CD4-positive, alpha-beta T cell treated with Interleukin-10 for 1 hour (primary cell): ENCODE data around the gene PCDHB6.
"Not testable (repeated sequence)": the region's sequence is repeated elsewhere in the genome, so short reads cannot be mapped to it uniquely, and the experiment has no call there.

Source experiments
- DNase-seq: peaks from one replicate; pipeline ENCODE4 v3.0.0-alpha.2; 2020

Gene PCDHB6

DNA sequence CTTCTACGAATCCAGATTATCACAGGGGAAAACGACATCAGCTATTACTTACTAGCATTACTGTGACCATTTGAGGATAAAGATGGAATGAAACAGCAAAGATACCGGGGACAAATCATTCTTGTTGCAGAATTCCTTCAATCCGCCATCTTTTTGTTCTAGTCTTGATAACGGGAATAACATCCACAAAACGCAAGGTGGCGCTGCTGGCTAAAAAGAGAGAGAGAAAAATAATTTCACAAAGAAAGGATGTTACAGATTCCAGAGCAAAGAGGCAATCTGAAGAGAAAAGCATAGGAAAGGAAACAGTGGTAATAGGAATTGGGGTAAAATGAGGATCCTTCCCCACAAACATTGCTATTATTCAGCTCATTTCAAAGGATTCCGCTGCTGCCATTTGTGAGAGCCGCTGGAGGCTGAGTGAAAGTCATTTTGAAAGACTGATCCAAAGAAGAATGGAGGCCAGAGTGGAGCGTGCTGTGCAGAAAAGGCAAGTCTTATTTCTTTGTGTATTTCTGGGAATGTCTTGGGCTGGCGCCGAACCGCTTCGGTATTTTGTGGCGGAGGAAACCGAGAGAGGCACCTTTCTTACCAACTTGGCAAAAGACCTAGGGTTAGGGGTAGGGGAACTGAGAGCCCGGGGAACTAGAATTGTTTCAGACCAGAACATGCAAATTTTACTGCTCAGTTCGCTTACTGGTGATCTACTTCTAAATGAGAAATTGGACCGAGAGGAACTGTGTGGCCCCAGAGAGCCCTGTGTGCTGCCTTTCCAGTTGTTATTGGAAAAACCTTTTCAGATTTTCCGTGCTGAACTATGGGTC lies 22.7 kb downstream of the PCDHB6 start, which contains the start of gene PCDHB7:
TSS of gene PCDHB7 (plus strand) at position 264 of the 824 bp plus-strand sequence. CDS start at position 456, 192 bp downstream.
- DNase-seq, result peak; percentile 18

DNA sequence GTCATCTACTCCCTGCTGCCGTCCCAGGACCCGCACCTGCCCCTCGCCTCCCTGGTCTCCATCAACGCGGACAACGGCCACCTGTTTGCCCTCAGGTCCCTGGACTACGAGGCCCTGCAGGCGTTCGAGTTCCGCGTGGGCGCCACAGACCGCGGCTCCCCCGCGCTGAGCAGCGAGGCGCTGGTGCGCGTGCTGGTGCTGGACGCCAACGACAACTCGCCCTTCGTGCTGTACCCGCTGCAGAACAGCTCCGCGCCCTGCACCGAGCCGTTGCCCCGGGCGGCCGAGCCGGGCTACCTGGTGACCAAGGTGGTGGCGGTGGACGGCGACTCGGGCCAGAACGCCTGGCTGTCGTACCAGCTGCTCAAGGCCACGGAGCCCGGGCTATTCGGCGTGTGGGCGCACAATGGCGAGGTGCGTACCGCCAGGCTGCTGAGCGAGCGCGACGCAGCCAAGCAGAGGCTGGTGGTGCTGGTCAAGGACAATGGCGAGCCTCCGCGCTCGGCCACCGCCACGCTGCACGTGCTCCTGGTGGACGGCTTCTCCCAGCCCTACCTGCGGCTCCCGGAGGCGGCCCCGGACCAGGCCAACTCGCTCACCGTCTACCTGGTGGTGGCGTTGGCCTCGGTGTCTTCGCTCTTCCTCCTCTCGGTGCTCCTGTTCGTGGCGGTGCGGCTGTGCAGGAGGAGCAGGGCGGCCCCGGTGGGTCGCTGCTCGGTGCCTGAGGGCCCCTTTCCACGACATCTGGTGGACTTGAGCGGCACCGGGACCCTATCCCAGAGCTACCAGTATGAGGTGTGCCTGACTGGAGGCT lies 24.6 kb downstream of the PCDHB6 start:
- DNase-seq, result not testable (repeated sequence)

DNA sequence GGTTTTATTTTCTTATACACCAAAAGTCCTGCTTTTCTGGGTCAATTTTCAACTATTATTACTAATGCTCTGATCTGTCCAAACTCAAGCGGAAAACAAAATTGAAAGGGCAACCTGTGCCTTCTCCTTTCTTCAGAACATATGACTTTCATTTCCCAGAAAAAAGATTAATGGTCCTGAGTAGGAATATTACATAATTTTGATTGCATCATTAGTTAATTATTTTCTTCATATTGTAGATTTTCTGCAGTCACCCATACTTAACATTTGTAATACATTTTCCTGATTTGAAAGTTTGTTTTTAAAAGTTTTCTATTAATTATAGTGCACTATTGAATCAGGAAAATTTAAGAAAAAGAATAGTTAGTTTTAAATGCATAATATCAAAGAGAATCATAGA lies 26.1 kb downstream of the PCDHB6 start:
- no peak for DNase-seq

GRCh38 chr5:141177577-141178191 lies 27.8 kb downstream of the PCDHB6 start, which contains the start of gene PCDHB8:
TSS of gene PCDHB8 (plus strand) at chr5:141177790. CDS start at chr5:141178035, 245 bp downstream.
- DNase-seq, result not testable (repeated sequence)

DNA sequence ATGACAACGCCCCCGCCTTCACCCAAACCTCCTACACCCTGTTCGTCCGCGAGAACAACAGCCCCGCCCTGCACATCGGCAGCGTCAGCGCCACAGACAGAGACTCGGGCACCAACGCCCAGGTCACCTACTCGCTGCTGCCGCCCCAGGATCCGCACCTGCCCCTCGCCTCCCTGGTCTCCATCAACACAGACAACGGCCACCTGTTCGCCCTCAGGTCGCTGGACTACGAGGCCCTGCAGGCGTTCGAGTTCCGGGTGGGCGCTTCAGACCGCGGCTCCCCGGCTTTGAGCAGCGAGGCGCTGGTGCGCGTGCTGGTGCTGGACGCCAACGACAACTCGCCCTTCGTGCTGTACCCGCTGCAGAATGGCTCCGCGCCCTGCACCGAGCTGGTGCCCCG lies 29.5 kb downstream of the PCDHB6 start:
- not testable (repeated sequence) for DNase-seq

DNA sequence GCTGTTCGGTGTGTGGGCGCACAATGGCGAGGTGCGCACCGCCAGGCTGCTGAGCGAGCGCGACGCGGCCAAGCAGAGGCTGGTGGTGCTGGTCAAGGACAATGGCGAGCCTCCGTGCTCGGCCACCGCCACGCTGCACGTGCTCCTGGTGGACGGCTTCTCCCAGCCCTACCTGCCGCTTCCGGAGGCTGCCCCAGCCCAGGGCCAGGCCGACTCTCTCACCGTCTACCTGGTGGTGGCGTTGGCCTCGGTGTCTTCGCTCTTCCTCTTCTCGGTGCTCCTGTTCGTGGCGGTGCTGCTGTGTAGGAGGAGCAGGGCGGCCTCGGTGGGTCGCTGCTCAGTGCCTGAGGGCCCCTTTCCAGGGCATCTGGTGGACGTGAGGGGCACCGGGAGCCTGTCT lies 30.0 kb downstream of the PCDHB6 start:
- DNase-seq, result not testable (repeated sequence)

GRCh38 chr5:141180313-141180712 lies 30.5 kb downstream of the PCDHB6 start:
- no peak for DNase-seq

DNA sequence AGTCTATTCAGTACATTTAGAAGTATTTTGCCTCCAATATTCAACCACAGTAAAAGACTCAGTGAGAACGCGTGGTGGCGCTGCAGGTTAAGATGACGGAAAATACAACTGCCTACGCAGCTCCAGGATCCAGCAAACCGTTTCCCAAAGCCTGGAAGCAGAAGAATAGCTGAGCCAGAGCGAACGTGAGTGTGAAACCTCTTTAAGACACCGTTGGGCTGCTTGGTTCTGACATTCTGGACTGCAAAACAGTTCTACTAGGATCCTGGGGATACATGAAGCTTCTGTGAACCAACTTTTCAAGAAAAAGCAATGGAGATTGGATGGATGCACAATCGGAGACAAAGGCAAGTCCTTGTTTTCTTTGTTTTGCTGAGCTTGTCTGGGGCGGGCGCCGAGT lies 32.4 kb downstream of the PCDHB6 start, which contains the start of gene PCDHB16:
TSS of gene PCDHB16 (plus strand) at position 140 of the 400 bp plus-strand sequence. CDS start at position 313, 173 bp downstream.
- no peak for DNase-seq

- DNase-seq, result not testable (repeated sequence)
Measured at GRCh38 chr5:141184117-141184855, 34.4 kb downstream of the PCDHB6 start.

DNA sequence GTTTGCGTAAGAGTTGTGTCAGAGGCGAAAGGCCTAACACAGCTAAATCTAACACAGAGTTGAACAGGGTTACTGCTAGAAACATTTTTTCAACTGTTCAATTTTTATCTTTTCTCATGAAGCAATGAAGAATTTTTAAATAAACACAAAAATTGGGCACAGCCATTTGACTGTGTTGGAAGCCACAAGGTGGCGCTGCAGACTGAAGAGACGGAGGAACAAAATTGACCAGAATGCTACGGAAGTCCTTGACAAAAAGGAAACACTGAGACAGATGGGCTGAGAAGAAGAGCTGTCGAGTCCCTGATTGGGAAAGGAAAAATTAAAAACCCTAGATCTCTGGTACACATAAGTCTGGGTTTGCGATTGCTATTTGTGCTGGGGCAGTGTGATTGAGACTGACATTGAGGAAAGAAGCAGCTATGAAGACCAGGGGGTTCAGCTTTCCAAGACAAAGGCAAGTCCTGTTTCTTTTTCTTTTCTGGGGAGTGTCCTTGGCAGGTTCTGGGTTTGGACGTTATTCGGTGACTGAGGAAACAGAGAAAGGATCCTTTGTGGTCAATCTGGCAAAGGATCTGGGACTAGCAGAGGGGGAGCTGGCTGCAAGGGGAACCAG lies 37.1 kb downstream of the PCDHB6 start, which contains the start of gene PCDHB9:
TSS of gene PCDHB9 (plus strand) at position 265 of the 616 bp plus-strand sequence. CDS start at position 423, 158 bp downstream.
- peak; percentile 44 for DNase-seq

DNA sequence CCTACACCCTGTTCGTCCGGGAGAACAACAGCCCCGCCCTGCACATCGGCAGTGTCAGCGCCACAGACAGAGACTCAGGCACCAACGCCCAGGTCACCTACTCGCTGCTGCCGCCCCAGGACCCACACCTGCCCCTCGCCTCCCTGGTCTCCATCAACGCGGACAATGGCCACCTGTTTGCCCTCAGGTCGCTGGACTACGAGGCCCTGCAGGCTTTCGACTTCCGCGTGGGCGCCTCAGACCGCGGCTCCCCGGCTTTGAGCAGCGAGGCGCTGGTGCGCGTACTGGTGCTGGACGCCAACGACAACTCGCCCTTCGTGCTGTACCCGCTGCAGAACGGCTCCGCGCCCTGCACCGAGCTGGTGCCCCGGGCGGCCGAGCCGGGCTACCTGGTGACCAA lies 38.8 kb downstream of the PCDHB6 start:
- not testable (repeated sequence) for DNase-seq

- DNase-seq, result not testable (repeated sequence)
Measured at GRCh38 chr5:141189131-141189530, 39.3 kb downstream of the PCDHB6 start.

DNA sequence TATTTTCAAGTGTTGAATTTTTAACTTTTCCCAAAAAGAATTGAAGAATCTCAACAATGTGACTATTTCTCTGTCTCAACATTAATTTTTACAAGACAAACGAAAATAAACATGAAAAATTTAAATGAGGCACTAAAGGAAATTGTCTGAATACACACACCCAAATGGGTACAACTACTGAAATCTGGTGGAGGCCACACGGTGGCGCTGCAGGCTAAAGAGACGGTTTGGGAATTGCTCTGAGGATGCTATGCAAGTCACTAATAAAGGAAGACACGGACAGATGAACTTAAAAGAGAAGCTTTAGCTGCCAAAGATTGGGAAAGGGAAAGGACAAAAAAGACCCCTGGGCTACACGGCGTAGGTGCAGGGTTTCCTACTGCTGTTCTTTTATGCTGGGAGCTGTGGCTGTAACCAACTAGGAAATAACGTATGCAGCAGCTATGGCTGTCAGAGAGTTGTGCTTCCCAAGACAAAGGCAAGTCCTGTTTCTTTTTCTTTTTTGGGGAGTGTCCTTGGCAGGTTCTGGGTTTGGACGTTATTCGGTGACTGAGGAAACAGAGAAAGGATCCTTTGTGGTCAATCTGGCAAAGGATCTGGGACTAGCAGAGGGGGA lies 42.4 kb downstream of the PCDHB6 start, which contains the start of gene PCDHB10:
TSS of gene PCDHB10 (plus strand) at position 244 of the 616 bp plus-strand sequence. CDS start at position 444, 200 bp downstream.
- peak; percentile 14 for DNase-seq

DNA sequence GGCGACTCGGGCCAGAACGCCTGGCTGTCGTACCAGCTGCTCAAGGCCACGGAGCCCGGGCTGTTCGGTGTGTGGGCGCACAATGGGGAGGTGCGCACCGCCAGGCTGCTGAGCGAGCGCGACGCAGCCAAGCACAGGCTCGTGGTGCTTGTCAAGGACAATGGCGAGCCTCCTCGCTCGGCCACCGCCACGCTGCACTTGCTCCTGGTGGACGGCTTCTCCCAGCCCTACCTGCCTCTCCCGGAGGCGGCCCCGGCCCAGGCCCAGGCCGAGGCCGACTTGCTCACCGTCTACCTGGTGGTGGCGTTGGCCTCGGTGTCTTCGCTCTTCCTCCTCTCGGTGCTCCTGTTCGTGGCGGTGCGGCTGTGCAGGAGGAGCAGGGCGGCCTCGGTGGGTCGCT lies 44.5 kb downstream of the PCDHB6 start:
- not testable (repeated sequence) for DNase-seq

DNA sequence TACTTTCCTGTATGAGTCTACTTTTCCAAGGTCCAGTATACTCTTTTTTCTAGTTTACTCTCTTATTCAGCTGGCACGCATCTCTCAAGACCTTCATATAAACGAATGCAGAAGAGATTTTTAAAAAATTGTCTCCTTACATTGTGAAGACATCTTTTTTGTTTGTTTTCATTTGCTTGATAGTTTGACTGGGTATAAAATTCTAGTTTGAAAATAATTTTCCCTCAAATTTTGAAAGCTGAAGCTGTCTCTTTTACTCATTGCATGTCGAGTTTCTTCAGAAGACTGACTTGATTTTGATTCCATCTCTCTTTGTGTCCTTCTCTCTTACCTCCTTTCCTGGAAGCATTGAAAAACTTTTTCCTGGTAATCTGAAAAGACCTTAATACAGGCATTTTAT lies 46.5 kb downstream of the PCDHB6 start:
- no peak for DNase-seq

- DNase-seq, result no peak
Measured at GRCh38 chr5:141199359-141200235, 49.7 kb downstream of the PCDHB6 start, which contains the start of gene PCDHB11. TSS of gene PCDHB11 (plus strand) at chr5:141199627. CDS start at chr5:141199775, 148 bp downstream.

DNA sequence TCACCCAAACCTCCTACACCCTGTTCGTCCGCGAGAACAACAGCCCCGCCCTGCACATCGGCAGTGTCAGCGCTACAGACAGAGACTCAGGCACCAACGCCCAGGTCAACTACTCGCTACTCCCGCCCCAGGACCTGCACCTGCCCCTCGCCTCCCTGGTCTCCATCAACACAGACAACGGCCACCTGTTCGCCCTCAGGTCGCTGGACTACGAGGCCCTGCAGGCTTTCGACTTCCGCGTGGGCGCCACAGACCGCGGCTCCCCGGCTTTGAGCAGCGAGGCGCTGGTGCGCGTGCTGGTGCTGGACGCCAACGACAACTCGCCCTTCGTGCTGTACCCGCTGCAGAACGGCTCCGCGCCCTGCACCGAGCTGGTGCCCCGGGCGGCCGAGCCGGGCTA lies 51.3 kb downstream of the PCDHB6 start:
- DNase-seq, result not testable (repeated sequence)

DNA sequence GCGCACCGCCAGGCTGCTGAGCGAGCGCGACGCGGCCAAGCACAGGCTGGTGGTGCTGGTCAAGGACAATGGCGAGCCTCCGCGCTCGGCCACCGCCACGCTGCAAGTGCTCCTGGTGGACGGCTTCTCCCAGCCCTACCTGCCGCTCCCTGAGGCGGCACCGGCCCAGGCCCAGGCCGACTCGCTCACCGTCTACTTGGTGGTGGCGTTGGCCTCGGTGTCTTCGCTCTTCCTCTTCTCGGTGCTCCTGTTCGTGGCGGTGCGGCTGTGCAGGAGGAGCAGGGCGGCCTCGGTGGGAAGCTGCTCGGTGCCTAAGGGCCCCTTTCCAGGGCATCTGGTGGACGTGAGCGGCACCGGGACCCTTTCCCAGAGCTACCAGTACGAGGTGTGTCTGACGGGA lies 51.8 kb downstream of the PCDHB6 start:
- not testable (repeated sequence) for DNase-seq
